ENCODE measurements around the gene P4HB.
A peak's percentile ranks its signal among the peaks of the same experiment; 100 is the strongest.

P4HB gene

DNA sequence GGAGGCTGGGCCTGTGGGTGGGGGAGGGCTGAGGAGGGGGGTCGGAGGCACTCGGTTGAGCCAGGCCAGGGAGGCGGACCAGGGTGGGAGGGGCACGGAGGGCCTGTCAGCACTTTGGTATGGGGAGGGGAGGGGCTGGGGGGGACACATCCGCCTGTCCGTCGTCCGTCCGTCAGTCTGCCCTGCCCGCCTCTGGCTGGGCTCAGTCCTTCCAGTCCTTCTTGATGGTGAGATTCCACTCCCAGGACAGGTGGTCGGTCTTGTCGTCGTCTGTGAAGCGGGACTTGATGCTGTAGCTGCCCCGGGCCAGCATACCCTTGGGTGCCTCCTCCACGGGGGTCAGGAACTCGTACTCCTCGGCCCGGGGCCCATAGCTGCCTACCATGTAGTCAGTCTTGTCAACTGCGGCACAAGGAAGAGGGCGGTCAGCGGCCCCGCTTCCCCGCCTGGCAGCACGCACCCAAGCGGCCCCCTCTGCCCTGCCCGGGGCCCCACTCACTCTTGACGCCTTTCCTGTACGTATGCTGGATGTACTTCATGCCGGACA is 8.4 kb upstream of the P4HB start:
- DNase-seq (ENCODE audit: low spot score): peak; percentile 75

DNA sequence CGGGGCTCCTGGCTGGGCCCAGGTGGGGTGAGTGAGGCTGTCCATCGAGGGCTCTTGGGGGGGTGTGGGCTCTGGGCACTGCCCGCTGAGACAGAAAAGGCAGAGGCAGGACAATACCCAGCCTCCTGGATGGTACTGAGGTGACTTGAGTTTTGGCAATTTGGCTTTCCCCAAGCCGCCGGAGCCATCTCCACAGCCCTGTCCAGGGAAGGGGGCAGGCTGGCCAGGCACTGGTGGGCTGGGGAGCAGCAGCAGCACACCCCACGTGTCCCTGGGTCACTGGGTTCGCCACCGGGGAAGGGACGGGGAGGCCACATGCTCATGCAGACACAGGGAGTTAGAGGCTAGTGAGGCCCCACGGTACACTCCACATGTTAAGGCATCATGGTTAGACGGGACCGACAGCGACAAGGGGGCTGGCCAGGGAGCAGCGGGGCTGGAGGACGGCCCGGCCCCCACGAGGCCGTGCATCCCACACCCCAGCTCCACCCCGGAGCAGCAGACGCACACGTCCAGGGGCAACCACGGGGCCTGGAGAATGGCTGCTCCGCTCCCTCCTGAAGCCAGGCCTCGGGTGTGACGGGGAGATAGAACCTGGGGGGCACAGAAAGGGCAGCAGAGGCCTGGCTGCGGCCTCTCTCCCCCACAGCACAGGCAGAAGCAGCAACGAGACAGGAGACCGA is 7.8 kb upstream of the P4HB start:
- no peak for DNase-seq (ENCODE audit: low spot score)

DNA sequence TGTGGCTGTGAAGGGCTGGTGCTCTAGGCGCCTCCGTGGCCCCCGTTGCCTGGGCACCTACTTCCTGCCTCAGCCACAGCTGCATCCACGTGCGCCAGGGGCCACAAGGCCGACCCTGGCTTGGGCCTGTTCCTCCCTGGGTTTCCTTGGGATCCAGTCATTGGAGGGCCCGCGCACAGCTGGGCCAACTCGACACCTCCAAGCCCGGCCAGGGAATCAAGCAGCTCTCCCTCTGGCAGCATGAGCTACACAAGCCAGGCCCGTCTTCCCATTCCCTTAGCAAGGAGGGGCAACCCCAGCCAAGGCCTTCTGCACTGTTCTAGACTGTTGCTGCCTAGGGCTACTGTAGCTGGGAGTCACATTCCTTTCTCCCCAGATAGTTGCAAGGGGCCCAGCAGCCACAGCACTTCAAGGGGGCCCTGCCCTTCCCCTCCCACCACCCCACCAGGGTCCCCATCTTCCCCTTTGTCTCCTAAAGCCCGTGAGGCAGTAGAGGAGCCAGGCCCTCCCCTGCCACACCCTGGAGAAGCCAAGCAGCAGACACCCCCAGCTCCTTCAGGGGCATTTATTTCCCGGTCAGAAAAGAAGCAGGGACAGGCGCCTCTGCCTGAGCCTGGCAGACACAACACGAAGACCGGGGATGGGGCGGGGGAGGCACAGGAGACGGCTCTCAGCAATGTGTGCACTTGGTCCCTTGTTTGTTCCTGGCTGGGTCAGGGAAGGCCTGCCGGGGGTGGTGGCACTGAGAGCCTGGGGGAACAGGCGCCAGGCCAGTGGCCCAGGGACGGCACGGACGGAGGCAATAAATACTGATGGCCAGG is 7.0 kb upstream of the P4HB start:
- no peak for DNase-seq (ENCODE audit: low spot score)

GRCh38 chr17:81866440-81867169 is 6.3 kb upstream of the P4HB start:
- no peak for DNase-seq (ENCODE audit: low spot score)

DNA sequence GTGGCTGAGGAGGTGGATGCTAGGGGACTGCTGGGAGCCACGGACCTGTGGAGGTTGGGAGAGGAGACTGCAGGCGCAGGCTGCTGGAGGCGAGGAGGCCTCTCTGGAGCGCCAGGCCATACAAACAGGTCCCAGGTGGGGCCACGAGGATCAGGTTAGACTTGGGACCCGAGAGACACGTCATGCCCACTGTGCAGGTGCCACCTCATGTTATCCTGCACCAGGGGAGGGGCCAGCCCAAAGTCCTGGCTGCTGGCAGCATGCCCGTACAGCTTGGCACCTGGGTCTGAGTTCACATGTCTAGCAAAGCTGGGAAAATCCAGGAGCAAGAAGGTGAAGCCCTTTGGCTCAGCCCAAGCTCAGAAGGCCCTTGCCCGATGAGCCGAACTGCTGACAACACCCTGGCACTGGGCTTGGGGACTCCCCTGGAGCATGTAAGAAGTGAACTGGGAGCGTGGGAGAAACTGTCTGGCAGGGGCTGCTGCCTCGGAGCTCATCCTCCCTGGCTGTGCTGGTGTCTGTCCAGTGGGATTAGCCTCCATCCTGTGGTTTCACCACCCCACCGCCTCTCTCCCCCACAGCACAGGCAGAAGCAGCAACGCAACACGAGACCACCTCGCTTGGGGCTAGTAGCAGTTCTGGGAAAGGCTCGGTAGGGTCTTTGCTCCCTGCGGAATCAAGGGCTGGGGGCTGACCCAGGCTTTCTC is 5.6 kb upstream of the P4HB start:
- DNase-seq (ENCODE audit: low spot score): no peak

DNA sequence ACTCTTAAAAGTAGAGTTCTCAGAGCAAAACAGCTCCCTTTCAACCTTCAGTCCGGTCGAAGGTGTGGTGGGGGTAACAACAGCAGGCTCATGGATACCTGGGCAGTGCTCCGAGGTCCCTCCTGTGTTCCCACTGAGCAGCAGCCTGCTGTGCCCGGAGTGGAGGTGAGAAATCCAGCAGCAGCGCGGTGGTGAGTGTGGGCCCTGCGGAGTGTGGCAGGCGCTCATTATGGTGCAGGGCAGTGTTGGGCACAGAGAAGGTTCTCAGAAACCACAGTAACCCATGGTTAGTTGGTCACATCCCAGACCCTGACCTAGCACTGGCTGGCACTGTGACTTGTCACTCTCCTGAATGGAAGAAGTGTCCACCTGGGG is 5.0 kb upstream of the P4HB start:
- DNase-seq (ENCODE audit: low spot score): no peak

- no peak for DNase-seq (ENCODE audit: low spot score)
Observed at GRCh38 chr17:81863833-81864768, 3.8 kb upstream of the P4HB start.

- no peak for DNase-seq (ENCODE audit: low spot score)
Observed at GRCh38 chr17:81863123-81863675, 2.9 kb upstream of the P4HB start.

DNA sequence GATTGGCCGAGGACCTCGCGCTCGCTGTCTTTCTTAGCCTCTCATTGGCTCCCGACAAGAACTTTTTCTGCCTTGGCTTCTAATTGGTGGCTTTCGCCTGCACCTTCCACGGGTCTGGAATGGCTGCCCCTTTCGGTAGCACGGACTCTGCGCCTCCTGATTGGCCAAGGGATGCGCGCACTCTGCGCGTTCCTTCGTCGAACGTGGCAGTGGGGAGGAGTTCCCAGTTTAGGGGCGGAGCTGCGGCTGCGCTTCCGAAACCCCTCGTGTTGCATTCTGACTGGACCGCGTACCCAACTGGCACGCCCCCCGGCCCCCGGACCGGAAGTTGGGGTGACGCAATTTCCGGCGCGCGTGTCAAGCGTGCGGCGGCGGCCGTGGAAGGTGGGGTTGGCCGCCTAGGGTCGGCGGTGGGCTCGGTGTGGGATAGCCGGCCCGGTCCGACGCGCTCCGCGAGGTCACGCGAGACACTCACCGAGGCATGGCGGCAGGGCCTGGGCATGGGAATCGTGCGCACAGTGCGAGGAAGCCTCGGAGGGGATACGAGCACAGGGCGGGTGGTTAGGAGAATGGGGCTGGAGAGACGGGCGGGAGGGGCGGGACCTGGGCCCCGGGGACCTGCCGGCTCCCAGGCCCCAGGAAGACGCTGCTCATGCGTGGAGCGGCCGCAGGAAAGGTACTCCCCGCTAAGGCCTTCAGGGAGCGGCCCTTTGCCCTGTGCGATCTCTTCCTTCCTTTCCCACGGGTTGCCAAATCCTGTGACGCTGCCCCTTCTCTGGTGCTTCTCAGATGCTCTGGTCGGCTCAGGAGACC is 627 bp upstream of the P4HB start:
- peak; percentile 98 for DNase-seq (ENCODE audit: low spot score)

DNA sequence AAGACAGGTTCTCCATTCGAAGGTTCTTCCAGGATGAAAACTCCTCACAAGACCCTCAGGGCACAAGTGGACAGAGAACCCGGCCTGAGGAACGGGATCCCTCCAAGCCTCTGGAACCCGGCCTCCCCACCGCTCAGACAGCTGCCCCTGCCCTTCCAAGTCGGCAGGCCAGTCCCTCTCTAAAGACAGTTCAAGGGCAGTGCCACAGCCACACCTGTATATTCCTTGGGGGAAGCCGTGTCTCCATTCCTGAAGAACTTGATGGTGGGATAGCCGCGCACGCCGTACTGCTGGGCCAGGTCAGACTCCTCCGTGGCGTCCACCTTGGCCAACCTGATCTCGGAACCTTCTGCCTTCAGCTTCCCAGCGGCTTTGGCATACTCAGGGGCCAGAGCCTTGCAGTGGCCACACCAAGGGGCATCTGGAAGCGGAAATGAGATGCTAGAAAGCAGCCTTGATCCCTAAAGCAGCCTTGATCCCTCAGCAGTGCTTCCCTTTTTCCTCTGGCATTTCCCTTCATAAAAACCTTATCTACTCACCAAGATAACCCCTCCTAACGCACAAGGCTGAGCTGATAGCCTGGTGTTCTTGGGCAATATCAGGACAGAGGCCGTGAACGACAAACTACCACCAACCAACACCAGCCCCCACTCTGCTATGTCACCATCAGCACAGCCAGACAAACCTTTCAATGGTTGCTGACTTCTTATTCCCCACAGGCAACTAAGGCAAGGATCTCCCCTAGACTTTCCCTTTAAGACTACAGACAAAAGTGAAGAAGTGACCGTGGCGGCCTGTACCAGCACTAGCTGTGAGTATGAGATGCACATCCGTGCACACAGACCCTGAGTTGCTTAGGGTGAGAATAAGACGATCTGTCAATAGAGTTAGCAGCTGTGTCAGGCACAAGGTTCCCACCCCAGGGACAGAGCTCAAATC is 1.1 kb downstream of the P4HB start:
- DNase-seq (ENCODE audit: low spot score): no peak

DNA sequence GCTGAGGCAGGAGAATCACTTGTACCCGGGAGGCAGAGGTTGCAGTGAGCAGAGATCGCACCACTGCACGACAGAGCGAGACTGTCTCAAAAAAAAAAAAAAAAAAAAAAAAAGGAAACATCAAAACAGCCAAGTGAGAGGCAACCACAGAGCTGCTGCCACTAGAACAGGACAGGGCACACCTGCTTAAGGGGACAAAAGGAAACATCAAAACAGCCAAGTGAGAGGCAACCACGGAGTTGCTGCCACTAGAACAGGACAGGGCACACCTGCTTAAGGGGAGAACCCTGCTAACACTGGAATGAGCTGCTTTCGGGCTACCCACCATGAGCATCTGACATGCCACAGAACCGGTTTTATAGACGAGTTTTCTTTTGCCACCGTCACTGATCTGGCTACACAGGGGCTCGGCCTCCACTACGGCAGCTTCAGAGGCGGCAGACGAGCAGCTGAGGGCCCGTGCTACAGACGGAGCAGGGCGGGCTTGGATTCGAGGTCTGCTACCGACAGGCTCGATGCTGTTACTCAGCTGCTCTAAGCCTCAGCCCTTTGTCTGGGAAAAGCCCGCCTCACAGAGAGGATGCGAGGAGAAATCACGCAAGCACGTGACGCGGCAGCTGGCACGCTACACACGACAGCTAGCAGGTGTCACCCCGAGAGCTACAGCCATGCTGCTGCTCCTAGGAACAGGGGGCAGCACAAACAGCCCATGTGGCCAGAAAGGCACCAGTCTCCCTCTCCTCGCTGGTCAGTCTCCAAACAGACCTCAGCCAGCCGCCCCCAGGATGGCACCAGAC is 2.0 kb downstream of the P4HB start:
- DNase-seq (ENCODE audit: low spot score): no peak

- no peak for DNase-seq (ENCODE audit: low spot score)
Observed at GRCh38 chr17:81854974-81855774, 5.2 kb downstream of the P4HB start.

DNA sequence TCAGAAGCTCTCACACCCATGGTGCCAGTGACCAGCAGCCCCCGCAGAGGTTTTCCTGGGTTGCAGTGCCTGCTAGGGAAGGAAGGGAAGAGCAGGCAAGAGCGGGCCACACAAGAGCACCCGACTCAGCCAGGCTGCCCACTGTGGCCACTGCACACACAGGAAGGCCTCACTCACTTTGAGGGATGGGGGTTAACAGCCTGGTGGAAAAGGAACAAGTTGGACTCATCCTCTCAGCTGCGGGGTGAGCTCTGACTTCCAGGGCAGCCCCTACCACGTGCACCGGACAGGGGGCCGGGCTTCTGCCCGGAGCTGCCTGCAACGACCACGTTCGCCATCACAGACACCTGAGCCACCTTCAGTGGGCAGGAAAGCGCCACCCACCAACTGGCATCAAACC is 8.1 kb downstream of the P4HB start:
- DNase-seq (ENCODE audit: low spot score): no peak

DNA sequence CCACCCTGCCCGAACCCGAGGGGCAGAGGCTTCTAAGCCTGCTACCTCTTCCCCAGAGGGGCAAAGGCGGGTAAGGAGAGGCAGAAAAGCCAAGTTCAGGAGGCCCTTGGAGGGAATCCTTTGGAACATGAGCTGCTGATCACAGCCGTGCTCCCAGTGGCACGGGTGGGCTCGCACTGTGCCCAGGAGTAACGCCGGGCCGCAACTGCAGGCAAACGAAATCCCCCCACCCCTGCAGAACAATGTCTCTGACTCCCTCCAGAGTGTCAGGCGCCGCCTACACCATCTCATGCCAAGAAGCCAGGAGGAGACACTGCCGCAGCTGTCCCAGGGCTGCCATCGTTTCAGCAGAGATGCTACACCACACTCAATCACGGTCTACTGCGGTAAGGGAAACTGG is 8.9 kb downstream of the P4HB start:
- no peak for DNase-seq (ENCODE audit: low spot score)

- DNase-seq (ENCODE audit: low spot score): no peak
Observed at GRCh38 chr17:81849457-81849856, 10.9 kb downstream of the P4HB start.

- no peak for DNase-seq (ENCODE audit: low spot score)
Observed at GRCh38 chr17:81846743-81847689, 13.3 kb downstream of the P4HB start.
